ENCODE results near the gene DIS3L2.

DNA sequence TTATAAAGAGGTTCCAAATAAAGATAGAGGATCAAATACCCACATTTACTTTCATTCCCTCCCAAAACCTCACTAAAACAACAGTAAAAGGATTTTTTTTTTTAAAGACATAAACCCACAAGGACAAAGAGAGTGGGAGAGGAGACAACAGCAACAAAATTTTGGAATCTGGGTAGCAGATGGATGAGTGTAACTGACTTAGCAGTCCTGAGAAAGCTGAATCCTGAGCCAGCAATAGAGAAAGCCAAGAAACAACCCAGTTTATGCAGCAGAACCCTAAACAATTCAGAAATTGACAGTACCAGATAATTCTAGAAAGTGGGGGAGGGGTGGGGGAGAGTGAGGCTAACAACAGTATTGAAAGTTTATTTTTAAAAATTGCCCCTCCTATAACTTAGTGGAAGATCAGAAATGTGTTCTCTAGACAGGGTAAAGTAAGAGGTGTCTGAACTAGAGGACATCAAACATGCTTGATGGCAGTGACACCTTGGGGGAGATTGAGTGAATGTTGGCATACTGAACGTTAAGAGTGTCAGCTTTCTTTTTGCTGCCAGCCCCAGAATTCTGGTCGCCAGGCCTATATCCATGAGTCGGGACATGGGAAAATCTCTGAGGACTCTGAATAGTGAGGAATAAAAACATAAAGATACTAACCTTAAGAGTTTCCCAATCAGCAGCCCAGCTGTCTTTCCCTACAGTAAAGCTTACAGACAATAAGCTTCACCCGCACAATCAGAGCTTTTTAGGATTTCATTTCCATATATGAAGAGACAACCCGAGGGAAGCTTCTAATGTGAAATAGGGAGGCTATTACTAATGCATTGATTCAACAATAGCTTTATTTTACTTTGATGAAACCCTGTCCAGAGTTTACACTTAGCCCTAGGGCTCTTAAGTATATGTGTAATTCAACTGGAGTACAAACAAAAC lies 289.0 kb downstream of the DIS3L2 start:
- TF ChIP-seq, protein P1, sequence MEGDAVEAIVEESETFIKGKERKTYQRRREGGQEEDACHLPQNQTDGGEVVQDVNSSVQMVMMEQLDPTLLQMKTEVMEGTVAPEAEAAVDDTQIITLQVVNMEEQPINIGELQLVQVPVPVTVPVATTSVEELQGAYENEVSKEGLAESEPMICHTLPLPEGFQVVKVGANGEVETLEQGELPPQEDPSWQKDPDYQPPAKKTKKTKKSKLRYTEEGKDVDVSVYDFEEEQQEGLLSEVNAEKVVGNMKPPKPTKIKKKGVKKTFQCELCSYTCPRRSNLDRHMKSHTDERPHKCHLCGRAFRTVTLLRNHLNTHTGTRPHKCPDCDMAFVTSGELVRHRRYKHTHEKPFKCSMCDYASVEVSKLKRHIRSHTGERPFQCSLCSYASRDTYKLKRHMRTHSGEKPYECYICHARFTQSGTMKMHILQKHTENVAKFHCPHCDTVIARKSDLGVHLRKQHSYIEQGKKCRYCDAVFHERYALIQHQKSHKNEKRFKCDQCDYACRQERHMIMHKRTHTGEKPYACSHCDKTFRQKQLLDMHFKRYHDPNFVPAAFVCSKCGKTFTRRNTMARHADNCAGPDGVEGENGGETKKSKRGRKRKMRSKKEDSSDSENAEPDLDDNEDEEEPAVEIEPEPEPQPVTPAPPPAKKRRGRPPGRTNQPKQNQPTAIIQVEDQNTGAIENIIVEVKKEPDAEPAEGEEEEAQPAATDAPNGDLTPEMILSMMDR (IDR thresholded peaks at IDR 0.05) = no peak
- TF ChIP-seq POLR2AphosphoS5 (IDR thresholded peaks at IDR 0.05) = no peak
- TF ChIP-seq POLR2A (IDR thresholded peaks at IDR 0.05) = no peak
